Non-pigmented ciliary epithelial cell (primary cell): ENCODE results near the gene LPAR5.

Source experiments
- DNase-seq: peaks from one replicate; pipeline ENCODE4 v3.0.0-alpha.2; 2010; ENCODE audit warnings: low read depth

The LPAR5 gene

DNA sequence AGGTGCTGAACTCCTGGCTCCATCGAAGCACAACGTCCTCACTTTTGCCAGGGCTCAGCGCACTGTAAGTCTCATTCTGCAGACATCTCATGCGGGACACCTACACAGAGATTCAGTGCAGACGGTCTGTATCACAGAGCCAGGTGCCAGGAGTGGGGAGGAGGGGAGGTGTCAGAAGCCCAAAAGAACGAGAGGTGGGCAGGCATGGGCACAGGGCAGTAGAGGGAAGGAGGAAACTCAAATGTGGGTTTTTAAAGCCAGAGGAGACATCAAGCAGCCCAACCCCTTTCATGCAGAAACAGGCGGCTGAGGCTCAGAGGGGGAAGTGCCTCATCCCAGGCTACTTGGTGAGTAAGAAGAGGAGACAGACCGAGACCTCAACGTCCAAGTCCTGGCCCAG, 2.5 kb upstream of the LPAR5 start:
- no peak for DNase-seq

- DNase-seq = no peak
Observed at GRCh38 chr12:6635375-6635855, 344 bp downstream of the LPAR5 start.

DNA sequence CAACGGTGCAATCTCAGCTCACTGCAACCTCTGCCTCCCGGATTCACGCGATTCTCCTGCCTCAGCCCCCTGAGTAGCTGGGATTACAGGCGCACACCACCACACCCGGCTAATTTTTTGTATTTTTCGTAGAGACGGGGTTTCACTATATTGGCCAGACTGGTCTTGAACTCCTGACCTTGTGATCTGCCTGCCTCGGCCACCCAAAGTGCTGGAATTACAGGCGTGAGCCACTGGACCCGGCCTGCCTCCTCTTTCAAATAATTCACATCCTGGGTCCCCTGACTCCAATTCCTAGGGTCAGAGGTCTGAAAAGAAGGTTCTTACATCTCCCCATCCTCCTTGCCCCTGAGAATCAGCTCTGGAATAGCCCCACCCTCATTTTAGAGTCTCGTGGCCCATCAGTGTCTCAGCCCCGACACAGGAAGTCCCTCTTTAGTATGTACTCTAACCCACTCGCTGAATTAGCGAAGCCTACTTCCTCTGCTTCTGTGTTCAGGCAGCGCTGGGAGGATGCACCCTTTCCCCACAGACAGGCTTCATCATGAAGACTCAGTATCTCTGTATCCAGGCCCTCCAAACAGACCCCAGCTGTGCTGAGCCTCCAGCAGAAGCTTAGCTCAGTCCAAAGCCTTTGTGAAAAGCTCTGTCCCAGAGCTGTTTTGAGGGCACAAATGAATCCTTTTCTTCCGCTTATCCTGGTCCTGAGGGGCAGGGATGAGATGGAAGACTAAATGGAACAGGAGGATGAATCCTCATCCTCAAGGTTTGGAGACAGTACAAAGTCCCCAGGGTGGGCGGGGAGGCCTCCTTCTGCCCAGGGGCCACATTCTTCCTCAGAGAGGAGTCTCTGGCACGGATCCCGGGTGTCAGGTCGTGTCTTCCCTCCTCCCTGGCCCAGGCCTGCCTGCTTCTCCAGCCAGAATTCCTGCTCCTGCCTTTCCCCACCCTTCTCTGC, 3.5 kb downstream of the LPAR5 start:
- no peak for DNase-seq

DNA sequence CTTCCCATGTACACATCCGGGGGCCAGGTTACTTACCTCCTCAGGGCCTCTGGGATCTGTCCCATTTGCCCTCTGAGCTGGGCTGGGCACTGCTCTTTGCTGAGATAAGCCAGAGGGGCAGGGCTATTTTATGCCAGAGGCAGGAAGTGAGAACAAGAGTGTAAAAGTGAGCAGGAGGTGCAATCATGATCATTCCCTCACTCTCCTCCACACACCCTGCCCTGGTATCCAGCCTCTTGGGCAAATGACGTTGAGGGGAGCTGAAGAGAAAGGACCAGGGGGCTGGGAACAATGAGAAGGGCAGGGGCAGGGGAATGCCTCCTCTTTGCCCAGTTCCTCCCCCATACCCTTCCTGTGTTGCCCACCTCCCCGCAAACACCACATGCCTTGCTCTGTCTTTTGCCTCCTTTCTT, 4.2 kb downstream of the LPAR5 start:
- DNase-seq = no peak

GRCh38 chr12:6630736-6631135, 5.0 kb downstream of the LPAR5 start:
- no peak for DNase-seq

GRCh38 chr12:6627616-6628015, 8.1 kb downstream of the LPAR5 start:
- DNase-seq = no peak

- no peak for DNase-seq
Observed at GRCh38 chr12:6626654-6627283, 9.0 kb downstream of the LPAR5 start.

DNA sequence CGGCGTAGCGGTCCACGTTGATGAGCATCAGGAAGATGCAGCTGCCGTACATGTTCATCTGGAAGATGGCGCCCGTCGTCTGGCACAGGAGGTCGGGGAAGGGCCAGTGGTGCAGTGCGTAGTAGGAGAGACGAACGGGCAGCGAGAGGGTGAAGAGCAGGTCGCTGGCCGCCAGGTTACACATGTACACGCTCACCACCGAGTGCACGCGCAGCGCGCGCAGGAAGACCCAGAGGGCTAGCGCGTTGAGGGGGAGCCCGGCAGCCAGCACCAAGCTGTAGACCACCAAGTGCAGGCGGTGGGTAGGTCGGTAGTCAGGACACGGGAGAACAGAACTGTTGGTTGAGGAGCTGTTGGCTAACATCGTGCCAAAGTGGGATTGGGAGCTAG, 14.9 kb downstream of the LPAR5 start:
- no peak for DNase-seq

- DNase-seq = no peak
Observed at GRCh38 chr12:6620137-6620884, 15.4 kb downstream of the LPAR5 start.

GRCh38 chr12:6618483-6619225, 17.1 kb downstream of the LPAR5 start:
- DNase-seq = no peak

GRCh38 chr12:6615802-6616201, 20.0 kb downstream of the LPAR5 start:
- no peak for DNase-seq

DNA sequence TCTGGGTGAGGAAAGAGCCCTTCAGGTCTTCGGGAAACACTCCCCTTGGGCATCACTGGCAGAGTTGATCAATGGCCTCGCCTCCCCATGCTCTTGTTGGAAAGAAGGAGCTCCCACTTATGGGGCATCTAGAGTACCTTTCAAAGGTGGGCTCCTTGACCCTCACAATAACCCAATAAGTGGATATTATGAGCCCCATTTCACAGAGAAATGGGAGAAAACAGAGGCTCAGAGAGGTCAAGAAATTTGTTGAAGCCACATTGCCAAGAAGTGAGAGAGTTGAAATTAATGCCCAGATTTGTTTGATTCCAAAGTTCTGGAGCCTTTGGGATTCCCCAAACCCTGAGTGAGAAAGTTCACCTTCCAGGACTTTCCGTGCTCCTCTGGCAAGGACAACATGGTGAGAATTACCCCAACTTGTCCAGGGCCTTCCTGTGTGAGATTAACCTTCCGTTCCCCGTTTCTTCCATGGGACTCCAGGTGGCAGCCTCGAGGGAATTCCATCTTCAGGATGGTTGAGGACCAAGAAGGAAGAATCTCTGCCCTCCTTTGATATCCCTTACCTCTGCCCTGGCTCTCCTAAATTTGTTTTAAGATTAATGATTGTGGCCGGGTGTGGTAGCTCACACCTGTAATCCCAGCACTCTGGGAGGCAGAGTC, 21.1 kb downstream of the LPAR5 start:
- no peak for DNase-seq

DNA sequence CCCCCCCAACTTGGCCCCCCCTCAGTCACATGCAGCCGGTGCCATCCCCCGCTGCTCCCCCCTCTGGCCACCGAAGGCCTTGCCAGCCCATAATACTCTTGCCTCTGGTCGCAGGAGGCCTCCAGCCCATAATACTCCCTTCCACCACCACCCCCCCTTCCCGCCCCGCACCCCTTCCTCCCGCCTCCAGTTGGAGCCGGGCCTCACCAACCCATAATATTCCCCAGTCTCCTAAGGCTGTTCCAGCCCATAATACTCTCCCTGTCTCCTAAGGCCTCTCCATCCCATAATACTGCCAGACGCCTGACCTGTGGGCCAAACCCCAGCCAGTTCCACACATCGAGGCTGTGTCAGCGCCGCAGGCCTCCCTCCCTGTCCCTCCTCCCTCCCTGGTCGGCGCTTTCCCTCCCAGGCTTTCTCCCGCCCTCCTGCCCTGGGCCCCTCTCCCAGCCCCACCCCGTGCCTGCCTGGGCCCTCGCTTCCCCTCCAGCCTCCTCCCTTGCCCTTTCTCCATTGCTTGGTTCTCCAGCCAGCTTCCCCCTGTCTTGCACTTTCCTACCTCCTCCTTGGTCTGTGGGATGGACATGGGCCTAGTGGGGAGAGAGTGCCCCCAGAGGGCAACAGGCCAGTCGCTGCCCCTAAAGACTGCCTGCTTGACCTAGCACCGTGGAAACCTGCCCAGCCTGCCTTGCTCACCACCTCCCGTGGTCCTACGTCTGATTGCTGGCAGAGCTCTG, 21.8 kb downstream of the LPAR5 start:
- DNase-seq = peak; percentile 72

DNA sequence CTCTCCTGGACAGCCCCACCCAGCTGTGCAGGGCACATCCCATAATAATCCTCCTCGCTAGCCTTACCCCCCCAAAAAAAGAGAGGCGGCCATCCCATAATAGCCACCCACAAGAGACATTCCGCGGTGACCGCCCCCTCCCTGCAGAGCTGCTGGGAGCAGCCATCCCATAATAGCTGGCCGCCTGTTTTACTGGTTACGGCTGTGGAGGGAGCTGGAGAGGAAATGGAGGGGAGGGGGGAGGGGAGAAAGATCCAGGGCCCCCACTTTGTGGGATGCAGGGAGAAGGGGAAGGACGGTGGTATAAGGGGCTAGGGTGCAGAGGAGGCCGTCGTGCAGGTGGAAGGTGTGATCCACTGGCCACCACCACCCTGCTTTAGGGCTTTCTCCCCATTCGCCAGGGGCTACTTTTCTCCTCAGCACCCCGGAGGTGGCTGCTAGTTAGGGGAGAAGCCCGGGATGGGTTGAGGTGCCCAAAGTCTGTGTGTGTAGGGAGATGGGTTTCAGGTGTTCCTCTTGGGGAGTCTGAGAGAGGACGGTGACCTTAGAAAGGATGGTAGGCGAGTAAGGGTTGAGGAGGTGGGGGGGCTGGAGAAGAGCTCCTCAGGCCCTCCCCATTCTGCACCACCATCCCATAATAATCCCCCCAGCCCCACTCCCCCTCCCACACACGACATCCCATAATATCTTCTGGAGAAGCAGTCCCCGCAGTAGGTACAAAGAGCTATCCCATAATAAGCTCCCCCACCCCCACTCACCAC, 22.6 kb downstream of the LPAR5 start:
- no peak for DNase-seq

DNA sequence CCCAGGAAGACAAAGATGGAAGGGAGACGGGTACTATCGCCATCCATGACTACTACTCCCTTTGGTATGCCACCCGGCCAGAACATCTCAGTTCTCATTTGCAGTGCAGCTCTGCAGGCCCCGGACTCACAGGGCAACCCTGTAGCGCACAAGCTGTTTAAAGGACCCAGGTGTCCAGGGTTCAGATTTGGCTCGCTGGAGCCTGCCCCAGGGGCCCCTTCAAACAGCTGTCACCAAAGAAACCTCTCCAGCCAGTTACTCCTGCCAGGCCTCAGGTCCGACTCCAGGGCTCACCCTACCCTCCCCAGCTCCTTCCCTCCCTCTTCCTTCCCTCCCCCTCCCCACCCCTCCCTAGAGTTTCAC, 23.1 kb downstream of the LPAR5 start:
- no peak for DNase-seq

- no peak for DNase-seq
Observed at GRCh38 chr12:6612247-6612646, 23.5 kb downstream of the LPAR5 start.

DNA sequence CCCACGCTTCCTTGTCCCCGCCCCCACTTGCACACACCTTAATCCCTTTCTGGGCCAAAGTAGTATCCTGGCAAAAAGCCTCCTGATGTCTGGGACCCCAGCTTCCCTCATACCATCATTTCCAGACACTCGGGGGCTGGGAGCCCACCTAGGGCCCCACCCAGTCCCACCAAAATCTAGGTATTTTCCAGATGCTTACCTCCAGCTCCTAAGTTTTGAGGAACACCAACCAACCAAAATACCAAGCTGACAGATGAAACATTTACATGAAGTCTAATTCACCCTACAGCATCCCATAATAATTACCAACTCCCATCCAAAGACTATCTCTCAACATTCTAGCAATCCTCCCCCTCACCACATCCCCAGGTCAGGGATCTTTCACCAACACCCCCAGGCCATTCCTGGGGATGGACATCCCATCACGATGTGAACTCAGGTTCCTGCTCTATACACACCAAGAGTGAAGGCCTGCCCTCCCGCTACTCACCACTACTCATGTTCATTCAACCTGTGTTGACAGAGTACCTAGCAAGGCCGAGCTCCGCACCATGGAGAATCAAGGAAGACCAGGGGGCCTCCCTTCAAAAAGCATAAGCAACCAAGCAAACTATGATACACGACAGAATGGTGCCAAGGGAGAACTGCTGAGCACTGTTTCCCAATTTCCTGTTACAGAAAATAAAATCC, 27.0 kb downstream of the LPAR5 start:
- DNase-seq = no peak

DNA sequence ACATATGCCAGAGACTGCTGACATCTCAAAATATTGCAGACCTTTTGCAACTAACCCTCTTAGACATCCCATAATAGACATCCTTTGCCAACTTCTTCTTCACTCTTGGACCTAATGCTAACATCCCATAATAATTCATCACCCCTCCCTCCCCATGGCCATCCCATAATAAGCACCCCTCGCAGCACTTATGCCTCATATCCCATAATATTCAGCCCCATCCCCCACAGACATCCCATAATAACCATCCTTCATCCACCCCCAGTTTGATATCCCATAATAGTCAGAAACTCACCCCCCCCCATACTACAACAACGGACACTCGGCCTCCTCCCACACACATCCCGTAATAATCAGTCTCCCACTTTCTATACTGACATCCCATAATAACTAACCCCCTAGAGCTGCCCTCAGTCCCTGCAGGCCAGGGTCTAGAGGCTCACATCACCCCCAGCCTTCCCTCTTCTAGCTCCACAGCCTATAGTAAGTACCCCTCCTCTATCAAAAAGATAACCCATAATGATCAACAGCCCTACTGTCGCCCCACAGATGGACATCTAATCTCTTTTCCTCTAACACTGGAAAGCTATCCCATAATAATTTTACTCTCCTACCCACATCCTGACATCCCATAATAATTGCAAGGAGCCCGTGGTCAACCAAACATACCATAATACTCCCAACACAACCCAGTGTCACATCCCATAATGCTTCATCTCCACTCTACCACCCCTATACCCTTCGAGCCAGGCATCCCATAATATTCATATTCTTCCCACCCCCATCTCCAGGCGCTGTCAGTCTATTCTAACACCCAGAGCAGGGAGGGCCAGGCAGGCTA, 27.8 kb downstream of the LPAR5 start:
- DNase-seq = no peak
